HG03060 (cell line): ENCODE data around the gene OIT3.

ENCODE experiments used
- ATAC-seq: cut with Tn5 transposase; IDR thresholded peaks from one replicate; pipeline ENCODE4 v1.9.1; 2021; ENCODE audit warnings: low read depth, moderate number of reproducible peaks; ENCODE audit not compliant: unreplicated experiment

The OIT3 gene

DNA sequence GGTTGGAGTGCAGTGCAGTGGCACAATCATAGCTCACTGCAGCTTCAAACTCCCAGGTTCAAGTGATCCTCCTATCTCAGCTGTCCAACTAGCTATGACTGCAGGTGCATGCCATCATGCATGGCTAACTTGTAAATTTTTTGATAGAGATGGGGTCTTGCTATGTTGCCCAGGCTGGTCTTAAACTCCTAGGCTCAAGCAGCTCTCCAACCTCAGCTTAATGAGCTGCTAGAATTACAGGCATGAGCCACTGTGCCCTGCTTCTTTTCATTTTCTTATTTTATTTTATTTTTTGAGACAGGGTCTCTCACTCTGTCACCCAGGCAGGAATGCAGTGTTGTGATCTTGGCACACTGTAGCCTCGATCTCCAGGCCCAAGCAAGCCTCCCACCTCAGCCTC, 53.4 kb downstream of the OIT3 start:
- ATAC-seq = no peak

DNA sequence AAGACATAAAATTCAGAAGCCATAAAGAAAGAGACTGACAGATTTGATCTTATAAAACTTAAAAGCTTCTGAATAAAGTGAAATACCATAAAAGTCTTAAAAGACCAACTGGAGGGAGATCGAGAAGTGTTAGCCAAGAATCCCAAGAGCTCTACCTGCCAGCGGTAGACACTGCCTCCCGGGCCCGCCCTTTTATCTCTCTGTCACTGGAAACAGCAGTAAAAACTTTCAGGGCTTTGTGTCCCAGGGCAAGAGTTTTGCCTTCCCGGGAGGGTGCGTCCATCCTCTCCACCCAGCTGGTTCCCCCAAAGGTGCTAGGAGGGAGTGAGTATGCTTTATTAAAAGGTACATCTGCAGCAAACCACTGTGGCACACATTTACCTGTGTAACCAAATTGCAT, 55.2 kb downstream of the OIT3 start:
- no peak for ATAC-seq

DNA sequence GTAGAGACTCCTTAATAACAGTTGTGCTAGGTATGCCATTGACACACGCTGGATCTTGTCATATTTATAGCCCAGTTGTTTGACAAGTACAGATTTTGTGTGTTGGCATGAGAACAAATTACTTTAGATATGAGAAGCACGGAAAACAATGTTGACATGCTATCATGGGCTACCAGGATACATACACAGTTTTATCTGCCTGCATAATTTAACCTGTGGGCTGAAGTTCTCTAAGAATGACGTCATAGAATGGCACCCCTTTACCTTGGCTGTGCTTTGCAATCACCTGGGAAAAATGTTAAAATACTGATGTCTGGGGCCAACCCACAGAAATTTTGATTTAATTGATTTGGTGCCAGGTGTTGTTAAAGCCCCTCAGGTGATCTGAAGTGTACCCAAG, 58.2 kb downstream of the OIT3 start:
- no peak for ATAC-seq

DNA sequence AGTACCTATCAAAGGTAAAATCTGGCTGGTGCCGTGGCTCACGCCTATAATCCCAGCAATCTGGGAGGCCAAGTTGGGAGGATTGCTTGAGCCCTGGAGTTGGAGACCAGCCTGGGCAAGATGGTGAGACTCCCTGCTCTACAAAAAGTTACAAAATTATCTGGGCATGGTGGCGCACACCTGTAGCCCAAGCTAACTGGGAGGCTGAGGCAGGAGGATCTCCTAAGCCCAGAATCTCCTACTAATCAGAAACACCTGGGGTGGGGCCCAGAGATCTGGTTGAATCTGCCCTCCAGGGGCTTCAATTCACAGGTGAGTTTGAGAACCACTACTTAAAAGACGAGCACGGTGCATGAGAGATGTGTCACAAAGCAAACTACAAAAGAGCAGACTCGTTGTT, 58.6 kb downstream of the OIT3 start:
- no peak for ATAC-seq

DNA sequence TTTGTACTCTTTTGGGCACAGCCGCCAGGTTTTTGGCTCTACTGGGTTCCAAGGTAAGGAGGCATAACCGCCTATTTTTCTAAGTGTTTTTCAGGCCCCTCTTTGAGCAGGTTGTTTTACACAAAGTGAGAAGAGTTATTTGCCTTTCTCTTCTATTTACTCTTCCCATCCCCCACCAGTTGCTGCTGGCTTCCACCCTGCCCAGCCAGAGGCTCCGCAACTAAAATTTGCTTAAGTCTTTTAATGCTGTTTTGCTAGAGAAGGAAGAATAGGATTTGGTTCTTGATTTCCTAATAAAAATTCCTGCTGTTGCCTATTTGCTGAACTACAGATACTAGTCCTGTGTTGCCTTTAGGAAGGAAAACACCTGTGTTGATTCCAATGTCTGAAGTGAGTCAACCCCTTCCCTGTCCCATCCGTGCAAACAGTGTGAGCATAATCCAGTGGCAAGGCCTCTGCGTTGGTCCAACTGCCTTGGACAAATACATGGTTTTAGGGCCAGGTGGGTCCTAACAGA, 59.2 kb downstream of the OIT3 start:
- no peak for ATAC-seq

DNA sequence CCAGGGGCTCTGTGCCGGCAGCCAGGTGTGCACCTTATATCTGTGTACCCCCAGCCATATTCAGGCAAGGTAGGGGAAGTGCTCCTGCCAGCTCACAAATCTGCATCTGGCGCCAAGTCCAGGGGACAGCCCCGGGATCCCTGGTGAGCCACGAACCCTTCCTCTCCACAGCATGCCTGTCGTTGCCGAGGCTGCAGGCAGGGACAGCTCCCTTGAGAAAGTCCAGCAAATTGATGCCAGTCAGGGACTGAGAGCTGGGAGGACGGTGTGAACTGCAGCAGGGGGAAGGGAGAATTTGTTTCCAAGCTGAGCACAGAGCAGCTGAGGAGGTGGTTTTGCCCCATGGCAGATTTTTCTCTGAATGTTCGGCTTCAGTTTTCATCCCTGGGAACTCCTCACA, 60.1 kb downstream of the OIT3 start:
- no peak for ATAC-seq

DNA sequence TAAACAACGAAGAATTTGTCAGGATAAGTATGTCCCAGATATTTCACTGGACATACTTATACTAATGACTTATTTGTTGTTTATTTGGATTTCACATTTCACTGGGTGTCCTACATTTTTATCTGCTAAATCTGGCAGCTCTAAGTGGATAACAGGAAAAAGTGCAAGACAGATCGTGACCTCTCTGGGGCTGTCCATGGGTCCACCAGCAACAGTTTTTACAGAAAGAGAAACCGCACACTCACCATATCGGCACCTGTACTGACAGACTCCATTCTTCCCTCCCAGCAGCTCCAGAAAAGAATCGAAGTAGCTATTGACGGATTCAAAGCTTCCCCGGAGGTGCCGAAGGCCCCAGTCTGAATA, 60.7 kb downstream of the OIT3 start:
- ATAC-seq = no peak

DNA sequence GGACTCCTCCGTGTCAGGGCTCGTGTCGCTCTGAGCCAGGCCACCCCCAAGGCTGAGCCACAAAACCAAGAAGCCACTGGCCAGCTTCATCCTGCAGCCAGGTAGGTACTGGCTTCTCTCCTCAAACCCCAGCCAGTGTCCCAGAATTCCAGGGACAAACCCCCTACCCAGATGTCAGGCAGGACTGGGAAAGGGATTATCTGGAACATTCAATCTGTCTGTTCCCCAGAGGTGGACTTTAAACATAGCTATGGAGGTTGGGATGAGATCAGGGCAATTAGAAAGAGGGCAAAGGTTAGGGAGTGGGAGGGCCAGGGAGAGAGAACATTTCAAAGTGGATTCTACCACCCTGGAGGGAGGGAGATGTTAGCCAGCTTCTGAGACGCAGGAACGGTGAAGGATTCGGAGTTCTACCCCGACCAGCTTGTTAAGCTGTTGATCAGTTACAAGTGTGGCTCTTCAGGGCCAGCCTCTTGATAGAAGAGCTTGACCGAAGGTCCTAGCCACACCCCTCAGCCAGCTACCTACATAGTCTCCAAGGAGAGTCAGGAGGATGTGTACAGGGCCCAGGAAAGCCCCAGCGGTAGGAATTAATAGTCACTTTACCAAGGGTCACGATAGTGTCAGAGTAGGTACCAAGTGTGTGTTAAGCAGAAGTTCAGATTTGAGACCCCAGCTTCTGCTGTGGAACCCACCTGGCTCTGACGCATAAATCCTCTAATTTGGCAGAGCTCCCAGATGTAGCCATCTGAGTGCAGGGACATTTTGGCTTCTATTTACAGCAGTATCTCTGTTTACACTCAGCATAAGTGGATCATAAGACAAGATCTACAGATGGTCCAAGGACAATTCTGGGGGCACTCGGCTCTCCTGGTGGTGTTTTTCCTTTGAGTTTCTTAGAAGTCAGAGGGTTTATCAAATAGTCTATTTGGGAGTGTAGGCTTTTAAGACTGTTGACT, 61.3 kb downstream of the OIT3 start, which contains the start of gene PLA2G12B:
Gene PLA2G12B (minus strand): TSS at position 211 of the 959 bp plus-strand sequence. CDS start 121 bp downstream, at position 90.
- ATAC-seq = no peak

DNA sequence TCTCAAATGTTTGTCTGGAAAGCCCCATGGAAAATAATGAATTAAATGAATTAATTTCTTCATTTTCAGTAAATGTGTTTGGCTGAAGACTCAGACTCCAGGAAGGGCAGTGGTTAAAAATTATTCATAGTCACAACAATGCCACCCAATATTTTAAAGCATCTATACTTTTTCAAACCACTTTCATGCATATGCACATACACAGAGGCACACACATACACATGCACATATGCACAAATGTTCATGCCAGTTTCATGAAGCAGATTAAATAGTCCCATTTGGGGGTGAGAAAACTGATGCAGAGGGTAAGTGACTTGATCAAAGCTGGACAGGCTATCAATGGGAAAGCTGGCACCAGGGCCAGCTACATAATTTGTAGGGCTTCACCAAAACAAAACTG, 62.5 kb downstream of the OIT3 start:
- ATAC-seq = no peak

DNA sequence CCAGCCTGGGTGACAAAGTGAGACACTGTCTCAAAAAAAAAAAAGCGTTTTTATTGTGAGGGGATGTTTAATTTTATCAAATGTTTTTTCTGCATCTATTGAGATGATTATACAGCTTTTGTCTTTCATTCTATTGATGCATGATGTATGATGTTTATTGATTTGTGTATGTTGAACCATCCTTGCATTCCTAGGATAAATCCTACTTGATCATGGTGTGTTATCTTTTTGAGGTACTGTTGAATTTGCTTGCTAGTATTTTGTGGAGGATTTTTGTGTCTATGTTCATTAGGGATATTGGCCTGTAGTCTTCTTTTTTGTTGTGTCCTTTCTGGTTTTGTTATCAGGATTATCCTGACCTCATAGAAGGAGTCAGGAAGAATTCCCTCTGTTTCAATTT, 83.3 kb downstream of the OIT3 start:
- no peak for ATAC-seq

DNA sequence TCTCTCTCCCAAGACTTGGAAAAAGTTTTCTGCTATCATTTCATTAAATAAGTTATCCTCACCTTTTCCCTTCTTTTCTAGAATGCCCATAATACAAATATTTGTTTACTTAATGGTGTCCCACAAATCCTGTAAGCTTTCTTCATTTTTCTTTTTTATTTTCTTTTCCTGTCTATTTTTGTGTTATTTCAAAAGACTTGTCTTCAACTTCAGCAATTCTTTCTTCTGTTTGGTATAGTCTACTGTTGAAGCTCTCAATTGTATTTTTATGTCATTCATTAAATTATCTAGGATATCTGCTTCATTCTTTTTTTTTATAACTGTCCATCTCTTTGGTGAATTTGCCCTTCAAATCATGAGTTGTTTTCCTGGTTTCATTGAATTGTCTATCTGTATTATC, 86.2 kb downstream of the OIT3 start:
- no peak for ATAC-seq

DNA sequence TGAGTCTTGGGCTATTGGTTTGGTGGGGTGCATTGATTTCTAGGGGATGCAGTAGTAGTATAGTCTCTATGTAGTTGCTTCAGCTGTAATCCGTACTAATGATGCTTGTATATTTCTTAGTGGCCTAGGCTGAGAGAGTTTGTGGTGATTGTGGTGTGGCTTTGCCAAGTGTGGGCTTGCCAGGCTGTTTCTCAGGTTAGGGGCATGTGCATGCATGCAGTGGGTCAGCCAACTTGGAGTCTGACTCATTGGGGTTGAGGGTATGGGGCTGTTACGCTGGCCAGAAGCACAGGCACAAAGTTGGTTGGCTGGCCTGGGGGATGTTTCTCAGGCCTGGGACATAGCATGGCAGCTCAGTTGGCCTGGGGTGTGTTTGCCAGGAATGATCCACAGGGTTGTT, 86.8 kb downstream of the OIT3 start:
- ATAC-seq = no peak

DNA sequence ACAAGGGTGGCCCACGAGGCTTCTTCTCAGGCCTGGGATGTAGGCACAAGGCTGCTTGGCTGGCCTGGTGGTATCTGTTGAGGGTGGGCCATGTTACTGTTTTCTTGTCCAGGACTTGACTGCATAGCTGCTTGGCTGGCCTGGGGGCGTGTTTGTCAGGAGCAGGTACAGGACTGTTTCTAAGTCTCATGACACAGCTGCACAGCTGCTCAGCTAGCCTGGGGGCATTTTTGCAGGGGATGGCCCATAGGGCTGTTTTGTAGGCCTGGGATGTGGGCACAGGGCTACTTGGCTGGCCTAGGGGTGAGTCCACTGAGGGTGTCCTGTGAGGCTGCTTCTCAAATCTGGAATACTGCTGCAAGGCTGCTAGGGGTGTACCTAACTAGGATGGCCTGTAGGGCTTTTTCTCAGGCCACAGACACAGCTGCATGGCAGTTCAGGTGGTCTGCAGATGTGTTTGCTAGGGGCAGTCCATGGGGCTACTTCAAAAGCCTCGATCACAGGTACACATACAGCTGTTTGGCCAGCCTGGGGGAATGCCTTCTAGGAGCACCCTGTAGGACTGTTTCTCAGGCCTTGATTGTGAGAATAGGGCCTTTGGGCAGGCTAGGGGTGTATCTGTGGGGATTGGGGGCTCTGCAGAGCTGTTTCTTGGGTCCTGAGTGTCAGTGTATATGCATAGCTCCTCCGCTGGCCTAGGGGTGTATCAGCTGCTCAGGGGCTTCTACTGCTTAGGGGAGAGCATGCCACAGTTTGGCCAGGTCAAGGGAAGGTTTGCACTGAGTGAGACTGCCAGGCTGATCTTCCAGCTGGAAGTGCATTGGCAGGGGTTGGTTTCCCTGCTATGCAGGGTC, 87.7 kb downstream of the OIT3 start:
- no peak for ATAC-seq

DNA sequence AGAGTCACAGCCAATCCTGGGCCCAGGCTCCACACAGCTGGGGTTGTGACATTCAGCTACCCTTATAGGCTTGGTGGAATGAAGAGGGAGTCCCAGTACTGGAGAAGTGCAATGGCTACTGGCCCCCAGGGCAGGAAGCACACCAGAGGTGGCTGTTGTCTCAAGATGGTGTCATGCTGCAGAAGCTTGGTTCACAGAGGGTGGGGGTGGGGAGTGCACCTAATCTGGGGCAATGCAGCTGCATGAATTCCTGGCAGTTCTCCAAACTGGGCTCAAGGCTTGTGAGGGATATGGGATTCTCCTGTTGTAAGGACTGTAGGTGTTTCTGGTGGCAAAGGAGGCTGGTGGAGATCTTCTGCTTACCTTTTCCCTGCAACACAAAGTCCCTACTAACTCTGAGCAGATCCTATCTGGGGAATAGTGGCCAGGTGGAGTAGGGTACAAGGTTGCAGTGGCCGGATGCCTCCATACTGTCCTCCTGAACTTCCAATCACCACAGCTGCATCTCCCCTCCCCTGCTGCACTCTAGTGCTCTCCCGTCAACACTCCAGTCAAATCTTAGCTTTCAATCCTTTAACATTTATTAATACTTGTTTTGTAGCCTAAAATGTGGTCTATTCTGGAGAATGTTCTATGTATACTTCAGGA, 88.5 kb downstream of the OIT3 start:
- no peak for ATAC-seq
